CD4-positive, alpha-beta T cell (primary cell): Measurements from ENCODE around the gene KCNJ10. TPM values are rescaled to one million over a fixed set of nuclear protein-coding genes. Genes with fewer than 3 reads are reported as not detected.

Experiments
- ATAC-seq: fragments of 200-7000 bp; cut with Tn5 transposase; one replicate; pipeline ENCODE4 v1.10.0; 2022; ENCODE audit warnings: mild to moderate bottlenecking; ENCODE audit not compliant: poor library complexity
- CTCF ChIA-PET: fragments of 350-600 bp; sonication (Branson Sonifier 250); formaldehyde crosslinking; loops from one replicate; lab custom pipeline; 2021; ENCODE audit warnings: antibody characterized with exemption, inconsistent platforms; lab: Charles Lee
- POLR2A ChIA-PET: fragments of 350-600 bp; sonication (Branson Sonifier 250); formaldehyde crosslinking; loops from one replicate; lab custom pipeline; 2021; ENCODE audit warnings: antibody characterized with exemption, inconsistent platforms; lab: Charles Lee
- DNase-seq, 14 experiments: peaks; one replicate each; pipeline ENCODE4 v3.0.0-alpha.2; 2013 to 2020; ENCODE audit warnings: mixed read lengths in 2 of 14
- H3K27ac ChIP-seq, 2 donors: one replicate each; pipeline versions ENCODE4 v1.5.1 to v1.7.0; 2013; ENCODE audit warnings: low read length in 2 of 2, low read depth in 1 of 2, mild to moderate bottlenecking in 1 of 2
- H3K27me3 ChIP-seq, 2 experiments: 1 replicate in 1 of 2; 2 replicates in 1 of 2; pipeline versions ENCODE4 v1.6.1 to v1.7.0; 2013; ENCODE audit warnings: low read length in 2 of 2, control low read depth in 1 of 2, mild to moderate bottlenecking in 1 of 2, moderate library complexity in 1 of 2; ENCODE audit not compliant: insufficient read depth in 2 of 2, control insufficient read depth in 1 of 2
- H3K36me3 ChIP-seq: one replicate; pipeline ENCODE4 v1.6.1; 2013; ENCODE audit warnings: low read length, control low read depth; ENCODE audit not compliant: insufficient read depth
- H3K4me1 ChIP-seq: one replicate; pipeline ENCODE4 v1.6.1; 2013; ENCODE audit warnings: low read length, control low read depth; ENCODE audit not compliant: insufficient read depth
- H3K4me3 ChIP-seq: one replicate; pipeline ENCODE4 v1.5.1; 2013; ENCODE audit warnings: mild to moderate bottlenecking, low read length, moderate library complexity
- H3K9me3 ChIP-seq, 2 experiments: 1 replicate in 1 of 2; 2 replicates in 1 of 2; pipeline versions ENCODE4 v1.6.1 to v1.7.0; 2013; ENCODE audit warnings: low read length in 2 of 2, mild to moderate bottlenecking in 2 of 2, control low read depth in 1 of 2, moderate library complexity in 1 of 2; ENCODE audit not compliant: control insufficient read depth in 1 of 2, insufficient read depth in 1 of 2
- H3K27ac Mint-ChIP-seq: one replicate; pipeline ENCODE4 v1.8.0; 2020; ENCODE audit warnings: mixed read lengths
- H3K27me3 Mint-ChIP-seq: one replicate; pipeline ENCODE4 v1.8.0; 2021; ENCODE audit warnings: mixed read lengths
- H3K36me3 Mint-ChIP-seq: one replicate; pipeline ENCODE4 v1.8.0; 2021; ENCODE audit warnings: low read depth, mixed read lengths
- H3K4me1 Mint-ChIP-seq: one replicate; pipeline ENCODE4 v1.8.0; 2021; ENCODE audit warnings: low read depth, mixed read lengths
- H3K4me3 Mint-ChIP-seq: one replicate; pipeline ENCODE4 v1.8.0; 2020; ENCODE audit warnings: mild to moderate bottlenecking, mixed read lengths
- H3K9me3 Mint-ChIP-seq: one replicate; pipeline ENCODE4 v1.8.0; 2020; ENCODE audit warnings: mixed read lengths
- CTCF ChIP-seq: fragments of 200-600 bp; IDR thresholded peaks from one replicate; pipeline ENCODE4 v1.8.0; 2022; ENCODE audit warnings: antibody characterized with exemption, mild to moderate bottlenecking
- intact Hi-C, 2 experiments: fragments of 100-400 bp; cut with DNase I in 1 of 2; cut with micrococcal nuclease in 1 of 2; formaldehyde crosslinking; loops; one replicate each; pipeline versions ENCODE4 v1.15.1 to v1.9.0; 2023 to 2025; cut with DNase I, micrococcal nuclease
- total RNA-seq, 174 experiments: library from RNA in 2 of 174; stranded (reverse) in 2 of 174; gene quantifications; one replicate each; pipeline ENCODE4 v1.2.3 and lab custom pipeline; 2021 to 2026

The KCNJ10 gene
- total RNA-seq, 2 experiments from 2014 or later: not detected

DNA sequence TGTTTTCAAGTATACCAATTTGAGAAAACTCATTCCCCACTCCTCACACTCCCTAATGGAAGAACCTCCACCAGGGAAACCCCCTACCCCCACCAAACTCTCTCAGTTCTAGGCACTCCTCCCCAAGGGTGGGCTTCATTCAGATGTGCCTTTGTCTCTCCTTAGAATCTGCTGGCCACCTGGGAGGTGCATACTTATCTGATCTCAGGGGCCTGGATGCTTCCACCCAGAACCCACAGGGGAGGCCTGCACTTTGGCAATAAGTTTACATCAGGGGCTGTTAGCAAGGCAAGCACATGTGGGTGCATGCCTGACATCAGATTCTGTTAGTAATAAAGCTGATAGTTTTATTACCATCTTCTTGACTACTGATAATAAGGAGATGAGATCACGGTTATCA is 83.4 kb downstream of the KCNJ10 start:
- no peak for TF ChIP-seq CTCF
- Histone ChIP-seq H3K9me3 (no peaks in the 10 kb centered on the region), H3K27me3 (no peaks in the 10 kb centered on the region), H3K27ac (no peak overlapping the region), H3K4me1 (no peaks in the 10 kb centered on the region), H3K4me3 (no peak overlapping the region), H3K36me3 (no peaks in the 10 kb centered on the region)
- no peaks in the 10 kb centered on the region for H3K36me3 Mint-ChIP-seq
- POLR2A ChIA-PET: no interaction called here
- H3K9me3 Mint-ChIP-seq: no peaks in the 10 kb centered on the region
- CTCF ChIA-PET: no interaction called here
- H3K27ac Mint-ChIP-seq: no peak overlapping the region
- peaks cover 5% of the 10 kb centered on the region for H3K4me1 Mint-ChIP-seq
- intact Hi-C loops: no loop called here
- no peak for ATAC-seq
- H3K27me3 Mint-ChIP-seq: peaks cover 39% of the 10 kb centered on the region
- no peak overlapping the region for H3K4me3 Mint-ChIP-seq
- no peak for DNase-seq

- POLR2A ChIA-PET: no interaction called here
- Histone ChIP-seq H3K9me3 (no peaks in the 10 kb centered on the region), H3K4me1 (no peaks in the 10 kb centered on the region), H3K4me3 (no peak overlapping the region), H3K27ac (no peak overlapping the region), H3K27me3 (peaks cover 0 to 2% of the 10 kb centered on the region in 2 experiments), H3K36me3 (no peaks in the 10 kb centered on the region)
- H3K27me3 Mint-ChIP-seq: peaks cover 39% of the 10 kb centered on the region
- H3K4me1 Mint-ChIP-seq: peaks cover under 1% of the 10 kb centered on the region
- ATAC-seq (no peak), DNase-seq (no peak)
- CTCF ChIA-PET: no interaction called here
- H3K27ac Mint-ChIP-seq: no peak overlapping the region
- H3K36me3 Mint-ChIP-seq: no peaks in the 10 kb centered on the region
- no peak for TF ChIP-seq CTCF
- H3K4me3 Mint-ChIP-seq: no peak overlapping the region
- H3K9me3 Mint-ChIP-seq: no peaks in the 10 kb centered on the region
- intact Hi-C loops: no loop called here
These were observed 83.9 kb downstream of the KCNJ10 start for GRCh38 chr1:159986093-159986492.

- peaks cover 44% of the 10 kb centered on the region for H3K27me3 Mint-ChIP-seq
These were observed 84.5 kb downstream of the KCNJ10 start for GRCh38 chr1:159985473-159985872.

More at GRCh38 chr1:159985473-159985872, 84.5 kb downstream of the KCNJ10 start:
- no peak overlapping the region for H3K27ac Mint-ChIP-seq
- no peaks in the 10 kb centered on the region for H3K4me1 Mint-ChIP-seq
- POLR2A ChIA-PET: no interaction called here
- no peak for TF ChIP-seq CTCF
- Histone ChIP-seq H3K9me3 (no peaks in the 10 kb centered on the region), H3K4me1 (no peaks in the 10 kb centered on the region), H3K36me3 (no peaks in the 10 kb centered on the region), H3K4me3 (no peak overlapping the region), H3K27ac (no peak overlapping the region), H3K27me3 (peaks cover 0 to 2% of the 10 kb centered on the region in 2 experiments)
- CTCF ChIA-PET: no interaction called here
- ATAC-seq (no peak), DNase-seq (no peak)
- H3K36me3 Mint-ChIP-seq: no peaks in the 10 kb centered on the region
- H3K9me3 Mint-ChIP-seq: no peaks in the 10 kb centered on the region
- intact Hi-C loops: no loop called here
- H3K4me3 Mint-ChIP-seq: no peak overlapping the region
